Hematopoietic multipotent progenitor cell treated with erythropoietin and hydrocortisone succinate and interleukin-3 and kit ligand, for 6 days (in vitro differentiated cells): Measurements from ENCODE around the gene TSHZ2.
"Not testable (repeated sequence)": the region's sequence is repeated elsewhere in the genome, so short reads cannot be mapped to it uniquely, and the experiment has no call there.

ENCODE experiments used
- DNase-seq: peaks from one replicate; pipeline ENCODE4 v3.0.0-alpha.2; 2015

Gene TSHZ2

GRCh38 chr20:52965380-52965779, 6.8 kb upstream of the TSHZ2 start:
- no peak for DNase-seq

- no peak for DNase-seq
Observed at GRCh38 chr20:52965819-52966218, 6.3 kb upstream of the TSHZ2 start.

- not testable (repeated sequence) for DNase-seq
Observed at GRCh38 chr20:52966543-52966942, 5.6 kb upstream of the TSHZ2 start.

- no peak for DNase-seq
Observed at GRCh38 chr20:52971498-52972189, 514 bp upstream of the TSHZ2 start.

GRCh38 chr20:52972965-52973819, 1.0 kb downstream of the TSHZ2 start:
- DNase-seq: no peak

GRCh38 chr20:52974179-52974594, 2.0 kb downstream of the TSHZ2 start:
- DNase-seq: no peak

GRCh38 chr20:52975029-52975732, 3.0 kb downstream of the TSHZ2 start:
- DNase-seq: no peak

GRCh38 chr20:52975803-52976531, 3.8 kb downstream of the TSHZ2 start:
- DNase-seq: no peak

- DNase-seq: no peak
Observed at GRCh38 chr20:52978851-52979250, 6.7 kb downstream of the TSHZ2 start.

- no peak for DNase-seq
Observed at GRCh38 chr20:52981051-52981450, 8.9 kb downstream of the TSHZ2 start.

- no peak for DNase-seq
Observed at GRCh38 chr20:52983726-52984450, 11.7 kb downstream of the TSHZ2 start.

- no peak for DNase-seq
Observed at GRCh38 chr20:52984451-52984810, 12.3 kb downstream of the TSHZ2 start.

- no peak for DNase-seq
Observed at GRCh38 chr20:52985687-52986086, 13.5 kb downstream of the TSHZ2 start.

- DNase-seq: no peak
Observed at GRCh38 chr20:52987295-52987694, 15.1 kb downstream of the TSHZ2 start.

- DNase-seq: no peak
Observed at GRCh38 chr20:52991830-52992229, 19.7 kb downstream of the TSHZ2 start.

- no peak for DNase-seq
Observed at GRCh38 chr20:52992632-52993031, 20.5 kb downstream of the TSHZ2 start.

- no peak for DNase-seq
Observed at GRCh38 chr20:52993076-52993475, 20.9 kb downstream of the TSHZ2 start.

- DNase-seq: no peak
Observed at GRCh38 chr20:52994184-52994970, 22.2 kb downstream of the TSHZ2 start.

GRCh38 chr20:52996130-52996529, 24.0 kb downstream of the TSHZ2 start:
- DNase-seq: no peak

GRCh38 chr20:52996658-52997057, 24.5 kb downstream of the TSHZ2 start:
- no peak for DNase-seq

- no peak for DNase-seq
Observed at GRCh38 chr20:52998268-52998667, 26.1 kb downstream of the TSHZ2 start.
